HepG2 (cell line): ENCODE data around the gene SRCAP. TPM values are rescaled to one million over a fixed set of nuclear protein-coding genes. Genes with fewer than 3 reads are reported as not detected.
A peak's percentile ranks its signal among the peaks of the same experiment; 100 is the strongest.

Source experiments
- AGO1 ChIP-seq: fragments of 200-400 bp; formaldehyde crosslinking; IDR thresholded peaks from 2 replicates; pipeline ENCODE4 v1.6.1; 2017; ENCODE audit warnings: mild to moderate bottlenecking, low read depth, low read length, moderate library complexity; ENCODE audit not compliant: poor library complexity, severe bottlenecking
- AGO2 ChIP-seq: fragments of 200-400 bp; formaldehyde crosslinking; optimal IDR thresholded peaks from 2 replicates; pipeline ENCODE3; 2017; ENCODE audit warnings: mild to moderate bottlenecking, low read depth, low read length, moderate library complexity
- CEBPB ChIP-seq: IDR thresholded peaks from 2 replicates; pipeline ENCODE4 v1.6.1; 2011; ENCODE audit warnings: low read depth, low read length, improper control_type of control experiment, borderline replicate concordance
- CEBPG ChIP-seq: IDR thresholded peaks from 2 replicates; pipeline ENCODE4 v1.6.1; 2016
- ELF1 ChIP-seq: sonication (generic); formaldehyde crosslinking; IDR thresholded peaks from 2 replicates; pipeline ENCODE4 v1.4.0; 2020; ENCODE audit warnings: missing genetic modification reagents
- ELF3 ChIP-seq: IDR thresholded peaks from 2 replicates; pipeline ENCODE4 v1.6.1; 2016; ENCODE audit warnings: missing genetic modification reagents, missing compliant biosample characterization
- HHEX ChIP-seq: IDR thresholded peaks from 2 replicates; pipeline ENCODE4 v1.6.1; 2016; ENCODE audit warnings: control low read depth
- MXD4 ChIP-seq: IDR thresholded peaks from 2 replicates; pipeline ENCODE4 v1.6.1; 2016; ENCODE audit warnings: mild to moderate bottlenecking, missing biosample characterization, missing genetic modification reagents
- NCOA1 ChIP-seq: sonication (generic); formaldehyde crosslinking; IDR thresholded peaks from 2 replicates; pipeline ENCODE4 v1.9.0; 2021; ENCODE audit warnings: missing genetic modification reagents
- RCOR2 ChIP-seq: IDR thresholded peaks from 2 replicates; pipeline ENCODE4 v1.6.1; 2016; ENCODE audit warnings: missing biosample characterization, missing genetic modification reagents
- RXRB ChIP-seq: IDR thresholded peaks from 2 replicates; pipeline ENCODE4 v1.6.1; 2016; ENCODE audit warnings: borderline replicate concordance, missing genetic modification reagents, missing compliant biosample characterization
- SAP130 ChIP-seq: IDR thresholded peaks from 2 replicates; pipeline ENCODE4 v1.6.1; 2016; ENCODE audit warnings: low read depth
- SYNCRIP ChIP-seq: fragments of 200-400 bp; formaldehyde crosslinking; IDR thresholded peaks from 2 replicates; pipeline ENCODE4 v1.6.1; 2018; ENCODE audit warnings: mild to moderate bottlenecking, low read depth, low read length; ENCODE audit not compliant: insufficient read depth
- TCF7L2 ChIP-seq: IDR thresholded peaks from 2 replicates; pipeline ENCODE4 v1.6.1; 2011; ENCODE audit warnings: mild to moderate bottlenecking, low read depth, low read length, moderate library complexity
- ZNF235 ChIP-seq: sonication (generic); formaldehyde crosslinking; IDR thresholded peaks from 2 replicates; pipeline ENCODE4 v1.8.1; 2023; ENCODE audit warnings: mild to moderate bottlenecking, missing genetic modification reagents, borderline replicate concordance
- ZNF263 ChIP-seq: sonication (generic); formaldehyde crosslinking; IDR thresholded peaks from 2 replicates; pipeline ENCODE4 v1.4.0; 2020; ENCODE audit warnings: missing genetic modification reagents
- ZNF382 ChIP-seq: sonication (generic); formaldehyde crosslinking; IDR thresholded peaks from 2 replicates; pipeline ENCODE4 v1.5.0; 2020; ENCODE audit warnings: missing genetic modification reagents, mild to moderate bottlenecking, borderline replicate concordance
- ZNF605 ChIP-seq: sonication (generic); formaldehyde crosslinking; IDR thresholded peaks from 2 replicates; pipeline ENCODE4 v1.8.0; 2022; ENCODE audit warnings: mild to moderate bottlenecking, missing genetic modification reagents
- ZNF792 ChIP-seq: IDR thresholded peaks from 2 replicates; pipeline ENCODE4 v1.6.1; 2016
- polyA plus RNA-seq, 8 experiments: library from polyadenylated mRNA; depleted of rRNA in 3 of 8; stranded (reverse) in 7 of 8; unstranded in 1 of 8; fragments of >200 nt; fragmentation: Illumina TruSeq in 4 of 8; extraction: Trizol in 4 of 8; gene quantifications; 2 replicates each; pipeline versions ENCODE4 v1.2.1 to v1.2.3, GENCODE V29; 2011 to 2016; ENCODE audit warnings: low read depth in 4 of 8, missing spikeins in 1 of 8, mixed read lengths in 1 of 8; ENCODE audit not compliant: insufficient read depth in 1 of 8
- total RNA-seq, 5 experiments: library from RNA; depleted of rRNA; stranded (reverse); fragments of >200 nt; fragmentation: Illumina TruSeq; extraction: Trizol; gene quantifications; 2 replicates each; pipeline ENCODE4 v1.2.3, GENCODE V29; 2016; ENCODE audit warnings: low read depth in 1 of 5
- TF ChIP-seq, protein P1 (sequence below): sonication (generic); formaldehyde crosslinking; IDR thresholded peaks from 2 replicates; pipeline ENCODE4 v1.4.0; 2020; ENCODE audit warnings: mild to moderate bottlenecking, low read depth, missing genetic modification reagents
- TF ChIP-seq, protein P2 (sequence below): sonication (generic); formaldehyde crosslinking; IDR thresholded peaks from 2 replicates; pipeline ENCODE4 v1.4.0; 2020; ENCODE audit warnings: low read depth, mild to moderate bottlenecking, missing genetic modification reagents
- TF ChIP-seq, protein P3 (sequence below): IDR thresholded peaks from 2 replicates; pipeline ENCODE4 v1.6.1; 2018; ENCODE audit warnings: missing genetic modification reagents
- TF ChIP-seq, protein P4 (sequence below): IDR thresholded peaks from 2 replicates; pipeline ENCODE4 v1.6.1; 2016; ENCODE audit warnings: missing biosample characterization, missing genetic modification reagents, low read depth
- TF ChIP-seq, protein P5 (sequence below): sonication (generic); formaldehyde crosslinking; IDR thresholded peaks from 2 replicates; pipeline ENCODE4 v1.5.0; 2020; ENCODE audit warnings: mild to moderate bottlenecking, missing genetic modification reagents, moderate library complexity

SRCAP gene
- total and polyA plus RNA-seq, 2 of the 13 experiments (the other 11 are each of a cell fraction or from before 2014, with no cell fraction given), result 4.9 to 9.0 TPM

DNA sequence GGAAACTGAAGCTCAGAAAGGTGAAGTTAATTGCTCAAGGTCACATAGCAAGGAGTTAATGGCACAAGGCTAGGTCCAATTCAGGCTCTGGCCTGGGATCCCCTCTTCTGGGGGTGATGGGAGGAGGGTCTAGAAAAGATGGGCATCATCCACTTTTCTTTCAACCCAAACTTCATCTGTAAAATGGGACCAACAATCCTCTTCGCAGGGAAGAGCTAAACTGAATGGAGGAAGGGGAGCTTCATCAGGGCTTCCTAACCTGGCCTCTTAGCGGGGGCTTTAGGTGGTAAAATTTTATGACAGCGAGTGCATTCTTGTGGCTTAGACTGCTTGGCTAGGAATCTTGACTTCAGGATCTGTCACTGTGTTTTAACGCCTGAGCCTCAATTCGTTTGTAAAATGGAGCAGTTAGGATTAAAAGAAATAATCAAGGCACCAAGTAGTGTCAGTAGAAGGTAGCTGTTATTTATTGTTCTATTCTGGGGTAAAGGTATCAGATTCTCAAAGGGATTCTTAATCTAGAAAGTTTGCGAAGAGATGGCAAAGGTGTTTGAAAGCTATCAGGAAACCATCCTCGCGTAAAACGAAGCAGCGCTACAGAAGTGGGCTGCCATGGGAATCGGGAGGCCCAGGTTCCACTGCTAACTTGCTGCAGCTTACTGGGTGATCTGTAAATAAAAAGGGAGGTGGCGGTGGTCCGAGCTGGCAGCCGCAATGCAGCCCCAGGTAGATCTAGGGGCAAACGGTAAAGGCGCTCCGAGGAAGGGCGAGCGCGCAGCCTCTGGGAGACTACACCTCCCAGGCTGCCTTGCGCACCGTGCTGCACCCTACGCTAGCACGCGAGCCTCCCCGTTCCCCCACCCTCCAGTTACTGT, 1.5 kb upstream of the SRCAP start (continued):
- no peak for TF ChIP-seq AGO1
- no peak for TF ChIP-seq ZNF235 (CRISPR knock-in tag)
- TF ChIP-seq, protein P1, sequence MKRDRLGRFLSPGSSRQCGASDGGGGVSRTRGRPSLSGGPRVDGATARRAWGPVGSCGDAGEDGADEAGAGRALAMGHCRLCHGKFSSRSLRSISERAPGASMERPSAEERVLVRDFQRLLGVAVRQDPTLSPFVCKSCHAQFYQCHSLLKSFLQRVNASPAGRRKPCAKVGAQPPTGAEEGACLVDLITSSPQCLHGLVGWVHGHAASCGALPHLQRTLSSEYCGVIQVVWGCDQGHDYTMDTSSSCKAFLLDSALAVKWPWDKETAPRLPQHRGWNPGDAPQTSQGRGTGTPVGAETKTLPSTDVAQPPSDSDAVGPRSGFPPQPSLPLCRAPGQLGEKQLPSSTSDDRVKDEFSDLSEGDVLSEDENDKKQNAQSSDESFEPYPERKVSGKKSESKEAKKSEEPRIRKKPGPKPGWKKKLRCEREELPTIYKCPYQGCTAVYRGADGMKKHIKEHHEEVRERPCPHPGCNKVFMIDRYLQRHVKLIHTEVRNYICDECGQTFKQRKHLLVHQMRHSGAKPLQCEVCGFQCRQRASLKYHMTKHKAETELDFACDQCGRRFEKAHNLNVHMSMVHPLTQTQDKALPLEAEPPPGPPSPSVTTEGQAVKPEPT (CRISPR knock-in tag), result no peak
- TF ChIP-seq ZNF605, result no peak
- TF ChIP-seq ELF3 (CRISPR knock-in tag), result no peak
- no peak for TF ChIP-seq ZNF382 (CRISPR knock-in tag)
- TF ChIP-seq CEBPB, result no peak
- TF ChIP-seq, protein P2, sequence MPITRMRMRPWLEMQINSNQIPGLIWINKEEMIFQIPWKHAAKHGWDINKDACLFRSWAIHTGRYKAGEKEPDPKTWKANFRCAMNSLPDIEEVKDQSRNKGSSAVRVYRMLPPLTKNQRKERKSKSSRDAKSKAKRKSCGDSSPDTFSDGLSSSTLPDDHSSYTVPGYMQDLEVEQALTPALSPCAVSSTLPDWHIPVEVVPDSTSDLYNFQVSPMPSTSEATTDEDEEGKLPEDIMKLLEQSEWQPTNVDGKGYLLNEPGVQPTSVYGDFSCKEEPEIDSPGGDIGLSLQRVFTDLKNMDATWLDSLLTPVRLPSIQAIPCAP (CRISPR knock-in tag), result no peak
- no peak for TF ChIP-seq HHEX (CRISPR knock-in tag)
- TF ChIP-seq, protein P3, sequence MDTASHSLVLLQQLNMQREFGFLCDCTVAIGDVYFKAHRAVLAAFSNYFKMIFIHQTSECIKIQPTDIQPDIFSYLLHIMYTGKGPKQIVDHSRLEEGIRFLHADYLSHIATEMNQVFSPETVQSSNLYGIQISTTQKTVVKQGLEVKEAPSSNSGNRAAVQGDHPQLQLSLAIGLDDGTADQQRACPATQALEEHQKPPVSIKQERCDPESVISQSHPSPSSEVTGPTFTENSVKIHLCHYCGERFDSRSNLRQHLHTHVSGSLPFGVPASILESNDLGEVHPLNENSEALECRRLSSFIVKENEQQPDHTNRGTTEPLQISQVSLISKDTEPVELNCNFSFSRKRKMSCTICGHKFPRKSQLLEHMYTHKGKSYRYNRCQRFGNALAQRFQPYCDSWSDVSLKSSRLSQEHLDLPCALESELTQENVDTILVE (CRISPR knock-in tag), result no peak
- no peak for TF ChIP-seq SYNCRIP
- TF ChIP-seq, protein P4, sequence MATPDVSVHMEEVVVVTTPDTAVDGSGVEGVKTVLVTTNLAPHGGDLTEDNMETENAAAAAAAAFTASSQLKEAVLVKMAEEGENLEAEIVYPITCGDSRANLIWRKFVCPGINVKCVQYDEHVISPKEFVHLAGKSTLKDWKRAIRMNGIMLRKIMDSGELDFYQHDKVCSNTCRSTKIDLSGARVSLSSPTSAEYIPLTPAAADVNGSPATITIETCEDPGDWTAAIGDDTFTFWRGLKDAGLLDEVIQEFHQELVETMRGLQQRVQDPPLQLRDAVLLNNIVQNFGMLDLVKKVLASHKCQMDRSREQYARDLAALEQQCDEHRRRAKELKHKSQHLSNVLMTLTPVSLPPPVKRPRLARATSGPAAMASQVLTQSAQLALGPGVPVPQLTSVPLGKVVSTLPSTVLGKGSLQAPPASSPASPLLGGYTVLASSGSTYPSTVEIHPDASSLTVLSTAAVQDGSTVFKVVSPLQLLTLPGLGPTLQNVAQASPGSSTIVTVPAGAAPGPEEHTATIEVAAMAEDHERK (CRISPR knock-in tag), result peak; percentile 97
- TF ChIP-seq RCOR2 (CRISPR knock-in tag), result no peak
- TF ChIP-seq ZNF263 (CRISPR knock-in tag), result no peak
- no peak; the same call in 1 of the 2 replicates for TF ChIP-seq MXD4 (CRISPR knock-in tag)
- no peak for TF ChIP-seq AGO2
- no peak for TF ChIP-seq ELF1 (CRISPR knock-in tag)
- TF ChIP-seq, protein P5, sequence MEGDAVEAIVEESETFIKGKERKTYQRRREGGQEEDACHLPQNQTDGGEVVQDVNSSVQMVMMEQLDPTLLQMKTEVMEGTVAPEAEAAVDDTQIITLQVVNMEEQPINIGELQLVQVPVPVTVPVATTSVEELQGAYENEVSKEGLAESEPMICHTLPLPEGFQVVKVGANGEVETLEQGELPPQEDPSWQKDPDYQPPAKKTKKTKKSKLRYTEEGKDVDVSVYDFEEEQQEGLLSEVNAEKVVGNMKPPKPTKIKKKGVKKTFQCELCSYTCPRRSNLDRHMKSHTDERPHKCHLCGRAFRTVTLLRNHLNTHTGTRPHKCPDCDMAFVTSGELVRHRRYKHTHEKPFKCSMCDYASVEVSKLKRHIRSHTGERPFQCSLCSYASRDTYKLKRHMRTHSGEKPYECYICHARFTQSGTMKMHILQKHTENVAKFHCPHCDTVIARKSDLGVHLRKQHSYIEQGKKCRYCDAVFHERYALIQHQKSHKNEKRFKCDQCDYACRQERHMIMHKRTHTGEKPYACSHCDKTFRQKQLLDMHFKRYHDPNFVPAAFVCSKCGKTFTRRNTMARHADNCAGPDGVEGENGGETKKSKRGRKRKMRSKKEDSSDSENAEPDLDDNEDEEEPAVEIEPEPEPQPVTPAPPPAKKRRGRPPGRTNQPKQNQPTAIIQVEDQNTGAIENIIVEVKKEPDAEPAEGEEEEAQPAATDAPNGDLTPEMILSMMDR, result no peak
- TF ChIP-seq ZNF792, result no peak
- TF ChIP-seq RXRB (CRISPR knock-in tag), result no peak
- TF ChIP-seq SAP130, result no peak; the same call in 1 of the 2 replicates
- TF ChIP-seq TCF7L2, result no peak
- TF ChIP-seq CEBPG (CRISPR knock-in tag), result no peak; the same call in 1 of the 2 replicates
- TF ChIP-seq NCOA1 (CRISPR knock-in tag), result no peak
